Measurements from ENCODE around the gene TOMM40. TPM values are rescaled to one million over a fixed set of nuclear protein-coding genes. Genes with fewer than 3 reads are reported as not detected.
"Not testable (repeated sequence)": the region's sequence is repeated elsewhere in the genome, so short reads cannot be mapped to it uniquely, and the experiment has no call there.

The TOMM40 gene
- total RNA-seq, 3 donors from 2014 or later = 32.9 to 48.2 (median 39.7) TPM

- H3K27ac ChIP-seq = peak overlapping the region; percentile 68 to 100
Measured at GRCh38 chr19:44851427-44851826, 39.6 kb upstream of the TOMM40 start.

GRCh38 chr19:44855606-44856005 lies 35.4 kb upstream of the TOMM40 start:
- H3K27me3 ChIP-seq = no peaks in the 10 kb centered on the region
- H3K9me3 ChIP-seq = no peaks in the 10 kb centered on the region
- no peak overlapping the region for H3K4me3 ChIP-seq
- TF ChIP-seq POLR2AphosphoS5 (IDR thresholded peaks at IDR 0.05) (no peak), CTCF (IDR thresholded peaks at IDR 0.05) (no peak), POLR2A (IDR thresholded peaks at IDR 0.05) (no peak)
- H3K4me1 ChIP-seq = peaks cover 2 to 5% of the 10 kb centered on the region in 2 donors
- H3K27ac ChIP-seq = peak overlapping the region in 1 of 2 donors; percentile 81
- no peak for DNase-seq (ENCODE audit: low spot score in 2 of 2)
- intact Hi-C loops (cut with DNase I; ENCODE audit: low total_unique reads) = no loop called here
- H3K36me3 ChIP-seq = no peaks in the 10 kb centered on the region

More at GRCh38 chr19:44851427-44851826, 39.6 kb upstream of the TOMM40 start:
- intact Hi-C loops (cut with DNase I; ENCODE audit: low total_unique reads) = loop anchor here (5.0 kb wide), 1 partner anchor 1091 kb away; no protein-coding TSS in a partner anchor
- Histone ChIP-seq H3K36me3 (no peaks in the 10 kb centered on the region), H3K9me3 (no peaks in the 10 kb centered on the region), H3K4me1 (peaks cover 5% of the 10 kb centered on the region in 2 donors), H3K4me3 (no peak overlapping the region), H3K27me3 (no peaks in the 10 kb centered on the region)
- no peak for TF ChIP-seq POLR2A (IDR thresholded peaks at IDR 0.05)
- no peak for TF ChIP-seq POLR2AphosphoS5 (IDR thresholded peaks at IDR 0.05)
- TF ChIP-seq CTCF (IDR thresholded peaks at IDR 0.05) = no peak
- DNase-seq (ENCODE audit: low spot score in 2 of 2) = no peak

- intact Hi-C loops (cut with DNase I; ENCODE audit: low total_unique reads) = no loop called here
- H3K4me1 ChIP-seq = peaks cover 0 to 5% of the 10 kb centered on the region in 2 donors
- H3K9me3 ChIP-seq = no peaks in the 10 kb centered on the region
- no peaks in the 10 kb centered on the region for H3K27me3 ChIP-seq
- no peaks in the 10 kb centered on the region for H3K36me3 ChIP-seq
- no peak for DNase-seq (ENCODE audit: low spot score in 2 of 2)
- no peak for TF ChIP-seq POLR2AphosphoS5 (IDR thresholded peaks at IDR 0.05)
- no peak for TF ChIP-seq POLR2A (IDR thresholded peaks at IDR 0.05)
- H3K4me3 ChIP-seq = no peak overlapping the region
- H3K27ac ChIP-seq = peak overlapping the region; percentile 58 to 81
Measured at GRCh38 chr19:44856421-44857083, 34.5 kb upstream of the TOMM40 start.

- H3K27me3 ChIP-seq = no peaks in the 10 kb centered on the region
- H3K4me1 ChIP-seq = peaks cover 0 to 5% of the 10 kb centered on the region in 2 donors
- TF ChIP-seq POLR2A (IDR thresholded peaks at IDR 0.05) (no peak), CTCF (IDR thresholded peaks at IDR 0.05) (no peak), POLR2AphosphoS5 (IDR thresholded peaks at IDR 0.05) (no peak)
- intact Hi-C loops (cut with DNase I; ENCODE audit: low total_unique reads) = no loop called here
- no peaks in the 10 kb centered on the region for H3K36me3 ChIP-seq
- H3K4me3 ChIP-seq = no peak overlapping the region
- no peak for DNase-seq (ENCODE audit: low spot score in 2 of 2)
- H3K9me3 ChIP-seq = no peaks in the 10 kb centered on the region
- H3K27ac ChIP-seq = no peak overlapping the region
Measured at GRCh38 chr19:44857837-44858236, 33.2 kb upstream of the TOMM40 start.

- not testable (repeated sequence) for H3K4me1 ChIP-seq; DNase-seq (ENCODE audit: low spot score in 2 of 2)
Measured at GRCh38 chr19:44861576-44861975, 29.5 kb upstream of the TOMM40 start.

GRCh38 chr19:44863990-44864389 lies 27.1 kb upstream of the TOMM40 start:
- no peaks in the 10 kb centered on the region for H3K36me3 ChIP-seq
- no peak for DNase-seq (ENCODE audit: low spot score in 2 of 2)
- H3K4me1 ChIP-seq = no peaks in the 10 kb centered on the region
- H3K27ac ChIP-seq = no peak overlapping the region
- no peaks in the 10 kb centered on the region for H3K27me3 ChIP-seq
- TF ChIP-seq CTCF (IDR thresholded peaks at IDR 0.05) (no peak), POLR2AphosphoS5 (IDR thresholded peaks at IDR 0.05) (no peak), POLR2A (IDR thresholded peaks at IDR 0.05) (no peak)
- H3K4me3 ChIP-seq = no peak overlapping the region
- intact Hi-C loops (cut with DNase I; ENCODE audit: low total_unique reads) = no loop called here
- no peaks in the 10 kb centered on the region for H3K9me3 ChIP-seq

More at GRCh38 chr19:44861576-44861975, 29.5 kb upstream of the TOMM40 start:
- intact Hi-C loops (cut with DNase I; ENCODE audit: low total_unique reads); H3K36me3 ChIP-seq; H3K27me3 ChIP-seq; H3K9me3 ChIP-seq; H3K27ac ChIP-seq; H3K4me3 ChIP-seq: not testable (repeated sequence)
